Measurements from ENCODE around the gene KCNH1.

KCNH1 gene

DNA sequence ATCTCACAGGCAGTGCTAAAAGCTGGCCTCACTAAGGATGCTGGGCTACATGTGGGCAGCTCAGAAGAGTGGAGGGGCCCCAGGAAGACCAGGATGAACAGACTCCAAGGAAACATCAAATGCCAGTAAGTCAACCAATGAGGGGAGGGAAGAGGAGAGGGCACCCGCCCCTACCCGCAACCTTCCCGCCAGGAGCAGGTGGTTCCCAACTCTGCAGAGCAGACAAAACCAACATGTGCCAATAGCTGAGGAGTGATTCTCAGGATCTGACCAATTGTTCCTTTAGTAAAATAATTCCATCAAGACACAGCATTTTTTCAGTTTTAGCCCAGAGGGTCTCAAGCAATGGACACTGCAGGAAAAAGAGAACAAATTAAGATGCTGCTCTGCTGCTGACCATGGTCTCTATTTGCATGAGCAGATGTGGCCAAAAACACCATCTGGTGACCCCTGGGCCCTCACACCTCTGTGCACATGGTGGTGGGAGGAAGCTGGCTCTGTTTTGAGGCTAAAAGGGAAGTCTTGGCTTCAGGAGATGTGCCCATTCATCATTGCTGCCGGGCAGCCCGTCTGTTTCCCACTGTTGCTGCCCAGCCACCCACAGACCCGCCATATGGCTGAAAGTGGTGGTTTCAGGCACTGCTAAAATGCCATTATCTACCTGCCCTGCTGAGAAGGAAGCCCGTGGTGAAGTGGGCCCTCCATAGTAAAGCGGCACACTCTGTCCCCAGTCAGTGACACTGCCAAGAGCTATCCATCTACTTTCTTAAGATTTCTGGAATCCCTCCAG lies 231.8 kb downstream of the KCNH1 start:
- TF ChIP-seq, protein P1, sequence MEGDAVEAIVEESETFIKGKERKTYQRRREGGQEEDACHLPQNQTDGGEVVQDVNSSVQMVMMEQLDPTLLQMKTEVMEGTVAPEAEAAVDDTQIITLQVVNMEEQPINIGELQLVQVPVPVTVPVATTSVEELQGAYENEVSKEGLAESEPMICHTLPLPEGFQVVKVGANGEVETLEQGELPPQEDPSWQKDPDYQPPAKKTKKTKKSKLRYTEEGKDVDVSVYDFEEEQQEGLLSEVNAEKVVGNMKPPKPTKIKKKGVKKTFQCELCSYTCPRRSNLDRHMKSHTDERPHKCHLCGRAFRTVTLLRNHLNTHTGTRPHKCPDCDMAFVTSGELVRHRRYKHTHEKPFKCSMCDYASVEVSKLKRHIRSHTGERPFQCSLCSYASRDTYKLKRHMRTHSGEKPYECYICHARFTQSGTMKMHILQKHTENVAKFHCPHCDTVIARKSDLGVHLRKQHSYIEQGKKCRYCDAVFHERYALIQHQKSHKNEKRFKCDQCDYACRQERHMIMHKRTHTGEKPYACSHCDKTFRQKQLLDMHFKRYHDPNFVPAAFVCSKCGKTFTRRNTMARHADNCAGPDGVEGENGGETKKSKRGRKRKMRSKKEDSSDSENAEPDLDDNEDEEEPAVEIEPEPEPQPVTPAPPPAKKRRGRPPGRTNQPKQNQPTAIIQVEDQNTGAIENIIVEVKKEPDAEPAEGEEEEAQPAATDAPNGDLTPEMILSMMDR (conservative IDR thresholded peaks at IDR 0.05; ENCODE audit: control insufficient read depth, insufficient read depth, low read depth, low read length), result no peak
- H3K4me3 ChIP-seq (ENCODE audit: control insufficient read depth, low read depth, low read length), result no peak overlapping the region
- DNase-seq (ENCODE audit: low read depth), result no peak

DNA sequence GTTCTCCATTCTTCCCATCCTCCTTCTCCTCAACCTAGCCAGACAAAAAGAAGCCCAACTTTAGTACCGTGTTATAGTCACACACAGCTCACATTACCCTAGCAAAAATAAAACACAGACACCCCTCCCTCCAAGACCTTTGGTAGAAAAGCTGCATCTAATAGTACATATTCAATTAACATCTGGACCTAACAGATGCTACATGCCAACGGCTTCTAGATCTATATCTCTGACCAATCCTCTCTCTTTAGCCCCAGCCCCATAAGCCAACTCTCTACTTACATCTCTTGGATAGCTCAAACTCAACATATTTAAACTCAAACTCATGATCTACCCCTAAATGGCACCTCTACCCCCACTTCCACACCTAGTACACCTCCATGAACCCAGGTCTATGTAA lies 233.1 kb downstream of the KCNH1 start:
- TF ChIP-seq, protein P1 (conservative IDR thresholded peaks at IDR 0.05; ENCODE audit: control insufficient read depth, insufficient read depth, low read depth, low read length), result no peak
- no peak overlapping the region for H3K4me3 ChIP-seq (ENCODE audit: control insufficient read depth, low read depth, low read length)
- DNase-seq (ENCODE audit: low read depth), result no peak

DNA sequence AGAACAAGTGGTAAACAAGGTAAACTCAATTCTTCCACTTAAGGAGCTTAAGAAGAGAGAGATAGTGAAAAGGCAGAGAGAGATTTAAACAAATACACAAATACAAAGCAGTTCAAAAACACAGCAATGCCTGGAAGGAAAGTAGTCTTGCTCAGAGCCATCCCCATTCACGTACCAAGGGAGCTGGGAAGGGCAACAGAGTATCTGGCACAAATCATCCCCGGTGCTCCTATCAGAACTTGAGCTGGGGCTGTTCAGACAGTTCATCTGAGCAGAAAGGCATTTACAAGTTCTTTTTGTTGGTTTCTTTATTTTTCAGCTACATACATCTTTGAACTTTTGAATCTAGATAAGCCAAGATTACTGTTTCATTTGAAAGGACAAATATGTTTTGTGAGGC lies 233.9 kb downstream of the KCNH1 start:
- no peak overlapping the region for H3K4me3 ChIP-seq (ENCODE audit: control insufficient read depth, low read depth, low read length)
- DNase-seq (ENCODE audit: low read depth), result no peak
- TF ChIP-seq, protein P1 (conservative IDR thresholded peaks at IDR 0.05; ENCODE audit: control insufficient read depth, insufficient read depth, low read depth, low read length), result no peak

DNA sequence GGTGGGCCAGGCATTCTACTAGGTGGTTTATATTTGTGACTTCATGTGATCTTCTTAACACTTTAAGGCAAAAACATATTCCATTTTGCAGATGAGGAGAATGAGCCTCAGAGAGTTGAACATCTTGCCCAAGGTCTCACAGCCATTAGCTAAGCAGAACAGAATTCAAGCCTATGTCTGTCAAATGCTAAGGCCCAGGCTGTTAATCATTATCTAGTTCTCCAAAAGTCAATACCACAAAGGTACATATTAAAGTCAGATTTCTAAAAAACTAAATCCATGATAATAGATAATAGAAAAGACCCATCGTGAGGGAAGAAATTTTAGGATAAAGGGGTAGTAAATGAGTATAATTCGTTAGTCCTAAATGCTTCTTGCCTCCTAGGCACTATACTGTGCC lies 234.3 kb downstream of the KCNH1 start:
- no peak for DNase-seq (ENCODE audit: low read depth)
- H3K4me3 ChIP-seq (ENCODE audit: control insufficient read depth, low read depth, low read length), result no peak overlapping the region
- TF ChIP-seq, protein P1 (conservative IDR thresholded peaks at IDR 0.05; ENCODE audit: control insufficient read depth, insufficient read depth, low read depth, low read length), result no peak

DNA sequence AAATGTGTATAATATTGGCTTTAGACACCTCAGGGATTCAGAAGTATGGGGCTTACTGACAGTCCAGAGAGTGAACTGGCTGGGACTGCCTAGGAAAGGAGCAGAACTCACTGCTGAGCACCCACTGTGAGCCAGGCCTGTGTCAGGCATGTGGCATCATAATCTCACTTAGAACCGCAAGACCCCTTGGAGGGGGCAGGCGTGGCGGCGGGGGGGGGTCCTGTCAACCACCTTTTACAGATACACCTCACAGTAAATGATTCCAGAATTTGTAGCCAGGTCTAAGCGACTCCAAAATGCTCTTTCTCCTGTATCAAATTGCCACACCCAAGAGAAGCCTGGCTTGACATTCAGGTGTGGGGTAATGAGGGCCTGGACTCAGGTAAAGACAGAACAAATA lies 235.5 kb downstream of the KCNH1 start:
- TF ChIP-seq, protein P1 (conservative IDR thresholded peaks at IDR 0.05; ENCODE audit: control insufficient read depth, insufficient read depth, low read depth, low read length), result no peak
- no peak for DNase-seq (ENCODE audit: low read depth)
- H3K4me3 ChIP-seq (ENCODE audit: control insufficient read depth, low read depth, low read length), result no peak overlapping the region

DNA sequence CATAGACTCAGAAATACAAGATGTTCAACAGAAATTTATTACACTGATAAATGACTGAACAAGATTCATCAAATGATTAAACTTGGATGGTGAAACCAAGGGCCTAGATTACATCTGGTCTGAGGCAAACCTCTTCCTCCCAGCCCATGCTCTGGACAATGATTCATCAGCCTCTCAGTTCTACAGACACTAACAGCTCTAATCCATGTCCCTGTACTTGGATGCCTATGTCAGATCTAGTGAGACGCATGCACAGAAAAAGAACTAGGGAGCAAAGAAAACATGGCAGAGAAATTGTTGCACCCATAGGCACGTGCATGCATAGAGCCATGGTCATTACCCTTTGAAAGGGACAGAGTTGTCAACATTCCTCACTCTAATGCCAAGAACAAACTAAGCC lies 250.1 kb downstream of the KCNH1 start:
- H3K4me3 ChIP-seq (ENCODE audit: control insufficient read depth, low read depth, low read length), result no peak overlapping the region
- DNase-seq (ENCODE audit: low read depth), result no peak
- TF ChIP-seq, protein P1 (conservative IDR thresholded peaks at IDR 0.05; ENCODE audit: control insufficient read depth, insufficient read depth, low read depth, low read length), result no peak
